Muscle of leg (tissue), 11 donors: ENCODE data around the gene PARP4. TPM values are rescaled to one million over a fixed set of nuclear protein-coding genes. Genes with fewer than 3 reads are reported as not detected.
A peak's percentile ranks its signal among the peaks of the same experiment; 100 is the strongest.
"Not testable (repeated sequence)": the region's sequence is repeated elsewhere in the genome, so short reads cannot be mapped to it uniquely, and the experiment has no call there.

Experiments used
- DNase-seq: peaks from one replicate; pipeline ENCODE4 v3.0.0; 2013
- H3K27ac ChIP-seq: one replicate; pipeline ENCODE4 v1.5.1; 2013; ENCODE audit warnings: mild to moderate bottlenecking, low read length, control low read depth
- H3K27me3 ChIP-seq: one replicate; pipeline ENCODE4 v1.6.1; 2013; ENCODE audit warnings: low read length; ENCODE audit not compliant: control insufficient read depth, insufficient read depth
- H3K36me3 ChIP-seq: one replicate; pipeline ENCODE4 v1.6.1; 2013; ENCODE audit warnings: low read length; ENCODE audit not compliant: control insufficient read depth, insufficient read depth
- H3K4me1 ChIP-seq: one replicate; pipeline ENCODE4 v1.6.1; 2013; ENCODE audit warnings: low read length; ENCODE audit not compliant: control insufficient read depth, insufficient read depth
- H3K4me3 ChIP-seq: one replicate; pipeline ENCODE4 v1.5.1; 2013; ENCODE audit warnings: low read length, control low read depth
- H3K9me3 ChIP-seq: replicated peaks from 2 replicates; pipeline ENCODE4 v1.6.1; 2013; ENCODE audit warnings: low read depth, low read length; ENCODE audit not compliant: control insufficient read depth
- WGBS: methylation state at CpG from one replicate; pipeline ENCODE4 v1.1.5; 2013; ENCODE audit warnings: missing lambda C conversion rate; ENCODE audit not compliant: insufficient coverage; 5-methylcytosine and 5-hydroxymethylcytosine counted together
- polyA plus RNA-seq, 8 donors: library from polyadenylated mRNA; unstranded; fragments of 120-200 nt; gene quantifications; one replicate each; pipeline versions ENCODE4 v1.2.1 to v1.2.3, GENCODE V29; 2013; ENCODE audit warnings: inconsistent platforms in 1 of 8, low replicate concordance in 1 of 8; ENCODE audit not compliant: insufficient read length in 8 of 8, insufficient read depth in 1 of 8
- total RNA-seq: library from RNA; stranded (reverse); fragments of 120-200 nt; gene quantifications from one replicate; pipeline ENCODE4 v1.2.4, GENCODE V29; 2013

Gene PARP4
- total and polyA plus RNA-seq, 9 donors, result 20.0 to 30.9 (median 24.9) TPM

GRCh38 chr13:24506283-24506682 lies 6.3 kb downstream of the PARP4 start:
- H3K27ac ChIP-seq, H3K9me3 ChIP-seq, H3K4me1 ChIP-seq, H3K27me3 ChIP-seq, H3K36me3 ChIP-seq, H3K4me3 ChIP-seq, DNase-seq: not testable (repeated sequence)
- 100% methylated on average over 4 of the region's 6 CpGs for WGBS

GRCh38 chr13:24505756-24506155 lies 6.8 kb downstream of the PARP4 start:
- Histone ChIP-seq H3K36me3 (peaks cover 8% of the 10 kb centered on the region), H3K27ac (no peak overlapping the region), H3K27me3 (no peaks in the 10 kb centered on the region), H3K4me1 (no peaks in the 10 kb centered on the region), H3K4me3 (no peak overlapping the region), H3K9me3 (no peaks in the 10 kb centered on the region)
- no peak for DNase-seq
- WGBS, result 98% methylated on average over 16 of the region's 20 CpGs

DNA sequence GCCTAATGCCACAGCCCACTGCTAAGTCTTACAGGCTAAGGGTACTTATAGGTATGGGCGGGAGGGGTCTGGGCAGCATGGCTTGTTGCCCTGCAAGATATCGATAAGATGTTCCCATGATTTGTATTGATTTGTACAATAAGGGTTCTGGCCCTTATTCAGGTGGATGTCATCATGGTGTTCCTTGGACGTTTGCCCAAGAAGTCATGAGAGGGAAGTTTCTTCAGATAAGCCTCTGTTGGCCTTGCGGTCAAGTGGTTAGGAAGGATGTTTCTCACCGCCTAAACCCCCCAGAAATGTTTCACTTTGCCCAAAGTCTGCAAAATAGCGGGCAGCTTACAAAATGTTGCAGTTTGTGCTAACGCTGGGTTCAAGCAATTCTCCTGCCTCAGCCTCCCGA lies 7.3 kb downstream of the PARP4 start:
- 90% methylated on average over 6 of the region's 8 CpGs for WGBS
- no peaks in the 10 kb centered on the region for H3K4me1 ChIP-seq
- H3K9me3 ChIP-seq, result no peaks in the 10 kb centered on the region
- H3K27ac ChIP-seq, result no peak overlapping the region
- no peak for DNase-seq
- no peak overlapping the region for H3K4me3 ChIP-seq
- H3K36me3 ChIP-seq, result peaks cover 8% of the 10 kb centered on the region
- H3K27me3 ChIP-seq, result no peaks in the 10 kb centered on the region

DNA sequence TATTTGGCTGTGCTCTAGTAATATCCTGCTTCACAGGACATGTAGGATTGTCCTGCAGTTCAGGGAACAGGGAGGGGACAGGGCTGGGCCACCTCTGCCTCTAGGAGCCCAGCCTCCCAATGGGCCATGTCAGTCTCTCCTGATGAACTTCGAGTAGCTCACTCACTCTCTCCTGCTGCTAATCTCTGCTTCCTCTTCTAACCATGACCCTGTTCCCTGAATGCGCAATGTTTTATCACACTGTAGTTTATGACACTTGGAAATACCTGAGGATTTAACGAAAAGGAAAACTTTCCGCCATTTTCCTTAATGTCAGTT lies 9.2 kb downstream of the PARP4 start:
- 50% methylated on average over 1 of the region's 4 CpGs for WGBS
- no peaks in the 10 kb centered on the region for H3K4me1 ChIP-seq
- H3K4me3 ChIP-seq, result no peak overlapping the region
- H3K27ac ChIP-seq, result no peak overlapping the region
- no peak for DNase-seq
- no peaks in the 10 kb centered on the region for H3K9me3 ChIP-seq
- no peaks in the 10 kb centered on the region for H3K27me3 ChIP-seq
- H3K36me3 ChIP-seq, result peaks cover 8% of the 10 kb centered on the region

DNA sequence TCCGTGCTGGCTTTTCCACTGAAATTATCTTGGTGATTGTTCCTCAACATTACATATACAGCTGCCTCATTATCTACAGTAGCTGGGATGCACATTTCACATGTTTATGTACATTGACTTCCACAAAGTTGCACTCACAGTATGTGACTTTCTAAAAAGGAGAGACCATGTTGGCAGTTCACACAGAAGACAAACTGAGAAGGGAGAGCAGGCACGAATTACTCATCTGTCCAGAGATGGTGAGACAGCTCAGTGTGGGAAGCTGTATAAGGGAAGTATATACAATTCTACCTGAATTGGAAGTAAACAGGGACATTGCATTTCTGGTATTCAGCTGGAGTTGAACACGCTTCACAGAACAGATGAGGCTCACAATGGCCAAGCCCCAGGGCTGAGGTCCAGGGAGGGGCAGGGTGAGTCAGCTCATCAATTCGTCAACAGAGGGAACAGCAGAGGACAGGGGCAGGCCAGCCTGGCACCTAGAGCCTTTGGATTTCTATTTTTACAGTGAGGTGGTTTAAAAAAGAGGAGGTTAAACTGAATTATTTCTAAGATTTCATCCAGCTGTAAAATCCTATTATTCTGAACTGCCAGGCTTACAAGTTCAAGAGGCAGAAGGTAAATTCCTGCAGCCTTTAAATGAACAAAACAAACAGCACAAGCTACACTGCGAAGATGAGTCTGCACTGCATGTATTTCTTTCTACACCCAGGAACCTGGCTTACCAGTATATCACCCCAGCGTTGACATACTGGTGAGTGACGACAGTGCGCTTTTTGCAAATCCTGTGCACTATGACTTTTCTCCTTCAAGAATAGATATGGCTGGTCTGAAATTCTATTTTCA lies 9.8 kb downstream of the PARP4 start:
- Histone ChIP-seq H3K4me1 (no peaks in the 10 kb centered on the region), H3K27me3 (no peaks in the 10 kb centered on the region), H3K27ac (no peak overlapping the region), H3K9me3 (no peaks in the 10 kb centered on the region), H3K4me3 (no peak overlapping the region), H3K36me3 (peaks cover 9% of the 10 kb centered on the region)
- WGBS, result 76% methylated on average over 5 of the region's 8 CpGs
- DNase-seq, result no peak

GRCh38 chr13:24500977-24501376 lies 11.6 kb downstream of the PARP4 start:
- H3K36me3 ChIP-seq, result peaks cover 17% of the 10 kb centered on the region
- no CpG with 5 or more reads among the region's 2 CpGs for WGBS
- peak; percentile 46 for DNase-seq
- no peak overlapping the region for H3K4me3 ChIP-seq
- H3K9me3 ChIP-seq, result no peaks in the 10 kb centered on the region
- no peak overlapping the region for H3K27ac ChIP-seq
- H3K27me3 ChIP-seq, result no peaks in the 10 kb centered on the region
- no peaks in the 10 kb centered on the region for H3K4me1 ChIP-seq

DNA sequence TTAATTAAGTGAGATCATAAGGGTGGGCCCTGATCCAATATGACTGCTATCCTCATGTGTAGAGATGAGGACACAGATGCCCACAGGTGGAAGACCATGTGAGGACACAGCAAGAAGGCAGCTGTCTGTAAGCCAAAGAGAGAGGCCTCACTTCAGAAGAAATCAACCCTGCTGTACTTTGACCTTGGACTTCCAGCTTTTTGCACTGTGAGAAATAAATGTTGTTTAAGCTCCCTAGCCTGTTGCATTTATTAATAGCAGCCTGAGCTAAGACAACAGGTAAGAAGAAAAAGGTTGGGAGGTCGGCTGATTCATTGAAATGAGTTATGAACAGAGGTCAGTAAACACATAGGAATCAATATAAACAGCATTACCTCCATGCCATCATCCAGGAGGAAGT lies 14.8 kb downstream of the PARP4 start:
- Histone ChIP-seq H3K4me1 (no peaks in the 10 kb centered on the region), H3K27me3 (no peaks in the 10 kb centered on the region), H3K36me3 (peaks cover 33% of the 10 kb centered on the region), H3K27ac (no peak overlapping the region), H3K9me3 (no peaks in the 10 kb centered on the region), H3K4me3 (no peak overlapping the region)
- WGBS, result no CpG with 5 or more reads among the region's 1 CpG
- no peak for DNase-seq

DNA sequence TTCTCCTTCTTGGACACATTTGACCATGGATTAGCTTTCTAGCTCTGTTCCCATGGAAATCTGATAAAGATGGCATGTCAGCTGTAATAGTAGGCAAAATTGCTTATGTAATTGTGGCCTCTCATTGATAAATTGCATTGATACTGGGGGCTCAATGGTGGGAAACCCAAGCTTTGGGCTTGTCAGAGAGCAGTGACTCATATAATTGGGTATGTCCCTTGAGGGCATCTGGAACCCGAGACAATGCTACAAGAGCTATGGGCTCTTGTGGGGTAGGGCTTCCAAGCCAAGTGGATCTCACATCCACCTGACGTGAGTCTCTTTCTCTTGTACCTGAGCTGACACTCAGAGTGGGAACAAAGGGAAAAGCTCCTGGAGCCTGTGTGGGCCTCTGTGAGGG lies 16.3 kb downstream of the PARP4 start:
- H3K9me3 ChIP-seq, H3K4me1 ChIP-seq, H3K4me3 ChIP-seq, H3K27ac ChIP-seq, H3K27me3 ChIP-seq, DNase-seq: not testable (repeated sequence)
- no CpG with 5 or more reads among the region's 2 CpGs for WGBS
- H3K36me3 ChIP-seq, result peaks cover 39% of the 10 kb centered on the region

GRCh38 chr13:24495151-24495729 lies 17.3 kb downstream of the PARP4 start:
- no peak for DNase-seq
- Histone ChIP-seq H3K9me3 (no peaks in the 10 kb centered on the region), H3K4me1 (no peaks in the 10 kb centered on the region), H3K36me3 (peaks cover 44% of the 10 kb centered on the region), H3K4me3 (no peak overlapping the region), H3K27ac (no peak overlapping the region), H3K27me3 (no peaks in the 10 kb centered on the region)
- 93% methylated on average over 2 of the region's 3 CpGs for WGBS

- DNase-seq, result no peak
- Histone ChIP-seq H3K27ac (no peak overlapping the region), H3K9me3 (no peaks in the 10 kb centered on the region), H3K36me3 (peaks cover 52% of the 10 kb centered on the region), H3K4me3 (no peak overlapping the region), H3K27me3 (no peaks in the 10 kb centered on the region), H3K4me1 (no peaks in the 10 kb centered on the region)
- 84% methylated on average over 4 of the region's 6 CpGs for WGBS
These were observed 19.2 kb downstream of the PARP4 start for GRCh38 chr13:24493356-24493755.
